ENCODE results near the gene HILPDA.

DNA sequence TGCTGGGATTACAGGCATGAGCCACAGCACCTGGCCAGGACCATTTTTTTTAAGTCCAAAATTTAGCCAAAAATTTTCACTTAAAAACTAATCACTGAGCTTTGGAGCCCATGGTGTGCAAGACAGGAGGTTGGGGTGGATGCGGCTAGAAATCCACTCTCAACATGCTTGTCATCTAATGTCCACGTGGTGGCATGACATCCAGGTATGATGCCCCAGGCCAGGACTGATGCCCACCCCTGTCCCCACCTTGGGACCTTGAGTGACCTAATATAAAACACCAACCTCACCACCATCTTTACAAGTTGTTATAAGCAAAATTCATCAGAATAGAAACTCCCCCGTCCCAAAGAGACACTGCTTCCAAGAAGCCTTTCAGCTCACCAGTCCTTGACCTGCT, 25.5 kb upstream of the HILPDA start:
- TF ChIP-seq POLR2A (IDR thresholded peaks at IDR 0.05; ENCODE audit: low read length) = no peak
- no peak for TF ChIP-seq GATA1 (IDR thresholded peaks at IDR 0.05; ENCODE audit: low read depth, low read length)
